GM12801 (cell line): ENCODE measurements around the gene PLA2R1.

Source experiments
- TF ChIP-seq, protein P1 (sequence below): IDR thresholded peaks from one replicate; pipeline ENCODE4 v1.5.1; 2011; ENCODE audit warnings: control low read depth; ENCODE audit not compliant: insufficient read length; ENCODE audit errors: extremely low read depth

PLA2R1 gene

DNA sequence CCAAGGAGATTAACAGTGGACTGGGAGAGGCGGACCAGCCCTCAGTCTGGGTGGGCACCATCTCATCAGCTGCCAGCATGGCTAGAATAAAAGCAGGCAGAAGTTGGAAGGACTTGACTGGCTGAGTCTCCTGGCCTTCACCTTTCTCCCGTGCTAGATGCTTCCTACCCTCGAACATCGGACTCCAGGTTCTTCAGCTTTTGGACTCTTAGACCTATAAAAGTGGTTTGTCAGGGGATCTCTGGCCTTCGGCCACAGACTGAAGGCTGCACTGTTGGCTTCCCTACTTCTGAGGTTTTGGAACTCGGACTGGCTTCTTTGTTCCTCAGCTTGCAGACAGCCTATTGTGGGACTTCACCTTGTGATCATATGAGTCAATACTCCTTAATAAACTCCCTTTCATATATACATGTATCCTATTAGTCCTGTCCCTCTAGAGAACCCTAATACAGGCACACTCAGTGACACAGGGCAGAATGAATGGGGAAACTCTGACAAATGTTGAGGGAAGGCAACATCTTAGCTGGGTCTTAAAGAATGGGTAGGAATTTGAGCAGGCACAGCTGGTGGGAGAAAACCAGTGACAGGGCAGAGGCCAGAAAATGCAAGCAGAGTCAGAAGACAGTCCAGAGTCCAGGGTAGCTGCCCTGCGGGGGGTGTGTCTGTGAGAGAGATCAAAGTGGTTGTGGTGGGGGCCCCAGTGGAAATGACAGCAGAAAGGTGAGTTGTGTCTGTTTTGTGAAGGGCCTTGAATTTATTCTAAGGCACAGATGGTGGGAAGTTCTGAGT is 156.3 kb downstream of the PLA2R1 start:
- TF ChIP-seq, protein P1, sequence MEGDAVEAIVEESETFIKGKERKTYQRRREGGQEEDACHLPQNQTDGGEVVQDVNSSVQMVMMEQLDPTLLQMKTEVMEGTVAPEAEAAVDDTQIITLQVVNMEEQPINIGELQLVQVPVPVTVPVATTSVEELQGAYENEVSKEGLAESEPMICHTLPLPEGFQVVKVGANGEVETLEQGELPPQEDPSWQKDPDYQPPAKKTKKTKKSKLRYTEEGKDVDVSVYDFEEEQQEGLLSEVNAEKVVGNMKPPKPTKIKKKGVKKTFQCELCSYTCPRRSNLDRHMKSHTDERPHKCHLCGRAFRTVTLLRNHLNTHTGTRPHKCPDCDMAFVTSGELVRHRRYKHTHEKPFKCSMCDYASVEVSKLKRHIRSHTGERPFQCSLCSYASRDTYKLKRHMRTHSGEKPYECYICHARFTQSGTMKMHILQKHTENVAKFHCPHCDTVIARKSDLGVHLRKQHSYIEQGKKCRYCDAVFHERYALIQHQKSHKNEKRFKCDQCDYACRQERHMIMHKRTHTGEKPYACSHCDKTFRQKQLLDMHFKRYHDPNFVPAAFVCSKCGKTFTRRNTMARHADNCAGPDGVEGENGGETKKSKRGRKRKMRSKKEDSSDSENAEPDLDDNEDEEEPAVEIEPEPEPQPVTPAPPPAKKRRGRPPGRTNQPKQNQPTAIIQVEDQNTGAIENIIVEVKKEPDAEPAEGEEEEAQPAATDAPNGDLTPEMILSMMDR: no peak

DNA sequence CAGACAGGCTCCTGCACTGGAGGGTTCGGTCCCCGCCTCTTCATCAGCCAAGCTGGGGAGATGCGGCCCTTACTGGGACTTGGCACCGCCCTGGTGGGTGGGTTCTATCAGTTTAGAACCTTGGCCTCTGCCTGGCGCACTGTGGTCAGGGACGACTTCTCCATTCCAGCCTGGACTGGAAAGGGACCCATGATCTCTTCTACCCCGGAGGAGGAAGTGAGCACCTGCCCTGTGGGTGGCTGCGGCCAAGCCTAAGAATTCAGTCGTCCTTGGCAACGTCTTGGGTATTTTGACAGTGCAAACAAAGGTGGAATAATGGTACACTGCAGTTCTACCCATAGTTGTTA is 157.5 kb downstream of the PLA2R1 start:
- TF ChIP-seq, protein P1: no peak

GRCh38 chr2:159904127-159904958 is 158.1 kb downstream of the PLA2R1 start, which contains the start of gene LY75:
Gene LY75, minus strand, starts transcription at chr2:159904756.
- TF ChIP-seq, protein P1: no peak

GRCh38 chr2:159903443-159904126 is 158.8 kb downstream of the PLA2R1 start:
- TF ChIP-seq, protein P1: no peak

GRCh38 chr2:159902722-159903121 is 159.7 kb downstream of the PLA2R1 start:
- TF ChIP-seq, protein P1: no peak

DNA sequence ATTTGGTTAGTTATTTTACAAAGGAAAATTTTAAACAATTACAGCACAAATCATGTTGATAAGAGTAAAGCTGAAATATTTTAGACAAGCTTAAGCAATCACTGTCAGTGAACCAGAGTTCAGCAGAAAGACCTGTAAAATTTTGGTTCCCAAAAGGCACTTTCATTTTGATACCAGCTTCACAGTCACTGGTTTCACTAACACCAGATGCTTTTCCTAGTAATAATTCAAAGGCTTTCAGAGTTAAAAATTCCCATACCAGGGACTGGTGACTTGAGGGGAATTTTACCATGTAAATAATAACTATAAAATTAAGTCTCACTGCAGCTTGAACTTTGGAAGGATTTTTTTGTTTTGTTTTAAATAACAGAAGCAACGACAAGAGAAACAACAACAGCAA is 162.1 kb downstream of the PLA2R1 start:
- TF ChIP-seq, protein P1: no peak

GRCh38 chr2:159898441-159898840 is 164.0 kb downstream of the PLA2R1 start:
- TF ChIP-seq, protein P1: no peak
